ENCODE data around the gene WNT5A.

Gene WNT5A

GRCh38 chr3:55482496-55483195 is 4.5 kb downstream of the WNT5A start:
- peaks cover 2% of the 10 kb centered on the region; the same call in 1 of the 2 replicates for H3K4me1 ChIP-seq
- in situ Hi-C loops (cut with MboI; ENCODE audit: low sequenced_read_pairs) = loop anchor here (10.0 to 25.0 kb wide), 4 partner anchors 242 to 780 kb away; no protein-coding TSS in a partner anchor
- no peaks in the 10 kb centered on the region for H3K9me3 ChIP-seq
- DNase-seq (ENCODE audit: low spot score in 2 of 2) = no peak
- H3K27me3 ChIP-seq (ENCODE audit: low read depth) = no peaks in the 10 kb centered on the region
- no peak overlapping the region for H3K4me3 ChIP-seq
- peaks cover 3% of the 10 kb centered on the region for H3K36me3 ChIP-seq (replicated peaks)

- no peaks in the 10 kb centered on the region for H3K9me3 ChIP-seq
- in situ Hi-C loops (cut with MboI; ENCODE audit: low sequenced_read_pairs) = loop anchor here (10.0 to 25.0 kb wide), 4 partner anchors 243 to 780 kb away; no protein-coding TSS in a partner anchor
Observed at GRCh38 chr3:55481744-55482495, 5.2 kb downstream of the WNT5A start.

GRCh38 chr3:55480911-55481743 is 6.0 kb downstream of the WNT5A start:
- H3K9me3 ChIP-seq = no peaks in the 10 kb centered on the region
- in situ Hi-C loops (cut with MboI; ENCODE audit: low sequenced_read_pairs) = loop anchor here (10.0 to 25.0 kb wide), 4 partner anchors 244 to 781 kb away; no protein-coding TSS in a partner anchor
- no peak overlapping the region for H3K4me3 ChIP-seq
- H3K4me1 ChIP-seq = peaks cover 7% of the 10 kb centered on the region
- H3K36me3 ChIP-seq (replicated peaks) = peaks cover 6% of the 10 kb centered on the region
- no peaks in the 10 kb centered on the region for H3K27me3 ChIP-seq (ENCODE audit: low read depth)
- no peak for DNase-seq (ENCODE audit: low spot score in 2 of 2)

More at GRCh38 chr3:55481744-55482495, 5.2 kb downstream of the WNT5A start:
- Histone ChIP-seq H3K4me1 (peaks cover 2% of the 10 kb centered on the region; the same call in 1 of the 2 replicates), H3K27me3 (ENCODE audit: low read depth) (no peaks in the 10 kb centered on the region), H3K4me3 (no peak overlapping the region), H3K36me3 (replicated peaks) (peaks cover 3% of the 10 kb centered on the region)
- DNase-seq (ENCODE audit: low spot score in 2 of 2) = no peak

- Histone ChIP-seq H3K9me3 (no peaks in the 10 kb centered on the region), H3K27me3 (ENCODE audit: low read depth) (no peaks in the 10 kb centered on the region), H3K4me1 (peaks cover 4% of the 10 kb centered on the region), H3K4me3 (no peak overlapping the region), H3K36me3 (replicated peaks) (peaks cover 6% of the 10 kb centered on the region)
- no peak for DNase-seq (ENCODE audit: low spot score in 2 of 2)
- in situ Hi-C loops (cut with MboI; ENCODE audit: low sequenced_read_pairs) = loop anchor here (25.0 kb wide), 1 partner anchor 785 kb away; no protein-coding TSS in a partner anchor
Observed at GRCh38 chr3:55477306-55478303, 9.5 kb downstream of the WNT5A start.

GRCh38 chr3:55476515-55476914 is 10.6 kb downstream of the WNT5A start:
- H3K4me1 ChIP-seq = peaks cover 4% of the 10 kb centered on the region
- no peak overlapping the region for H3K4me3 ChIP-seq
- in situ Hi-C loops (cut with MboI; ENCODE audit: low sequenced_read_pairs) = loop anchor here (25.0 kb wide), 1 partner anchor 786 kb away; no protein-coding TSS in a partner anchor
- H3K27me3 ChIP-seq (ENCODE audit: low read depth) = no peaks in the 10 kb centered on the region
- no peaks in the 10 kb centered on the region for H3K9me3 ChIP-seq
- no peak for DNase-seq (ENCODE audit: low spot score in 2 of 2)
- peaks cover 6% of the 10 kb centered on the region for H3K36me3 ChIP-seq (replicated peaks)

- H3K4me3 ChIP-seq = no peak overlapping the region
- H3K36me3 ChIP-seq (replicated peaks) = peaks cover 6% of the 10 kb centered on the region
- H3K4me1 ChIP-seq = peaks cover 4% of the 10 kb centered on the region
- DNase-seq (ENCODE audit: low spot score in 2 of 2) = no peak
- H3K27me3 ChIP-seq (ENCODE audit: low read depth) = no peaks in the 10 kb centered on the region
- in situ Hi-C loops (cut with MboI; ENCODE audit: low sequenced_read_pairs) = no loop called here
- no peaks in the 10 kb centered on the region for H3K9me3 ChIP-seq
Observed at GRCh38 chr3:55474213-55474632, 12.9 kb downstream of the WNT5A start.

GRCh38 chr3:55473788-55474187 is 13.3 kb downstream of the WNT5A start:
- no peak overlapping the region for H3K4me3 ChIP-seq
- H3K9me3 ChIP-seq = no peaks in the 10 kb centered on the region
- peaks cover 5% of the 10 kb centered on the region for H3K36me3 ChIP-seq (replicated peaks)
- in situ Hi-C loops (cut with MboI; ENCODE audit: low sequenced_read_pairs) = no loop called here
- no peak for DNase-seq (ENCODE audit: low spot score in 2 of 2)
- H3K4me1 ChIP-seq = peaks cover 4% of the 10 kb centered on the region
- no peaks in the 10 kb centered on the region for H3K27me3 ChIP-seq (ENCODE audit: low read depth)

- Histone ChIP-seq H3K36me3 (replicated peaks) (peaks cover 3% of the 10 kb centered on the region; the same call in 1 of the 2 replicates), H3K4me3 (no peak overlapping the region), H3K4me1 (peaks cover 7% of the 10 kb centered on the region), H3K27me3 (ENCODE audit: low read depth) (no peaks in the 10 kb centered on the region), H3K9me3 (no peaks in the 10 kb centered on the region)
- in situ Hi-C loops (cut with MboI; ENCODE audit: low sequenced_read_pairs) = no loop called here
- no peak for DNase-seq (ENCODE audit: low spot score in 2 of 2)
Observed at GRCh38 chr3:55471522-55472280, 15.4 kb downstream of the WNT5A start.

GRCh38 chr3:55471084-55471483 is 16.0 kb downstream of the WNT5A start:
- in situ Hi-C loops (cut with MboI; ENCODE audit: low sequenced_read_pairs) = no loop called here
- no peaks in the 10 kb centered on the region for H3K9me3 ChIP-seq
- H3K27me3 ChIP-seq (ENCODE audit: low read depth) = no peaks in the 10 kb centered on the region
- peaks cover 3% of the 10 kb centered on the region; the same call in 1 of the 2 replicates for H3K4me1 ChIP-seq
- H3K4me3 ChIP-seq = no peak overlapping the region
- no peak for DNase-seq (ENCODE audit: low spot score in 2 of 2)
- H3K36me3 ChIP-seq (replicated peaks) = no peaks in the 10 kb centered on the region; the same call in 1 of the 2 replicates

GRCh38 chr3:55469957-55470526 is 17.1 kb downstream of the WNT5A start:
- Histone ChIP-seq H3K9me3 (no peaks in the 10 kb centered on the region), H3K4me1 (peaks cover 3% of the 10 kb centered on the region; the same call in 1 of the 2 replicates), H3K27me3 (ENCODE audit: low read depth) (no peaks in the 10 kb centered on the region), H3K36me3 (replicated peaks) (no peaks in the 10 kb centered on the region; the same call in 1 of the 2 replicates), H3K4me3 (no peak overlapping the region)
- no peak for DNase-seq (ENCODE audit: low spot score in 2 of 2)
- in situ Hi-C loops (cut with MboI; ENCODE audit: low sequenced_read_pairs) = no loop called here

- in situ Hi-C loops (cut with MboI; ENCODE audit: low sequenced_read_pairs) = no loop called here
- Histone ChIP-seq H3K36me3 (replicated peaks) (no peaks in the 10 kb centered on the region; the same call in 1 of the 2 replicates), H3K9me3 (no peaks in the 10 kb centered on the region), H3K4me1 (peaks cover 3% of the 10 kb centered on the region; the same call in 1 of the 2 replicates), H3K4me3 (no peak overlapping the region), H3K27me3 (ENCODE audit: low read depth) (no peaks in the 10 kb centered on the region)
- no peak for DNase-seq (ENCODE audit: low spot score in 2 of 2)
Observed at GRCh38 chr3:55468251-55468650, 18.9 kb downstream of the WNT5A start.
